HT-29 (cell line): Measurements from ENCODE around the gene UNC45B. TPM values are rescaled to one million over a fixed set of nuclear protein-coding genes. Genes with fewer than 3 reads are reported as not detected.
A peak's percentile ranks its signal among the peaks of the same experiment; 100 is the strongest.
"Not testable (repeated sequence)": the region's sequence is repeated elsewhere in the genome, so short reads cannot be mapped to it uniquely, and the experiment has no call there.

Experiments
- DNase-seq: peaks from one replicate; pipeline ENCODE4 v3.0.0-alpha.2; 2015; ENCODE audit warnings: low spot score
- total RNA-seq: library from RNA; depleted of rRNA; stranded (reverse); fragments of >200 nt; shearing (Covaris generic); gene quantifications from 2 replicates; pipeline ENCODE4 v1.2.3, GENCODE V29; 2014

Gene UNC45B
- total RNA-seq, 1 experiment from 2014 or later, result not detected

DNA sequence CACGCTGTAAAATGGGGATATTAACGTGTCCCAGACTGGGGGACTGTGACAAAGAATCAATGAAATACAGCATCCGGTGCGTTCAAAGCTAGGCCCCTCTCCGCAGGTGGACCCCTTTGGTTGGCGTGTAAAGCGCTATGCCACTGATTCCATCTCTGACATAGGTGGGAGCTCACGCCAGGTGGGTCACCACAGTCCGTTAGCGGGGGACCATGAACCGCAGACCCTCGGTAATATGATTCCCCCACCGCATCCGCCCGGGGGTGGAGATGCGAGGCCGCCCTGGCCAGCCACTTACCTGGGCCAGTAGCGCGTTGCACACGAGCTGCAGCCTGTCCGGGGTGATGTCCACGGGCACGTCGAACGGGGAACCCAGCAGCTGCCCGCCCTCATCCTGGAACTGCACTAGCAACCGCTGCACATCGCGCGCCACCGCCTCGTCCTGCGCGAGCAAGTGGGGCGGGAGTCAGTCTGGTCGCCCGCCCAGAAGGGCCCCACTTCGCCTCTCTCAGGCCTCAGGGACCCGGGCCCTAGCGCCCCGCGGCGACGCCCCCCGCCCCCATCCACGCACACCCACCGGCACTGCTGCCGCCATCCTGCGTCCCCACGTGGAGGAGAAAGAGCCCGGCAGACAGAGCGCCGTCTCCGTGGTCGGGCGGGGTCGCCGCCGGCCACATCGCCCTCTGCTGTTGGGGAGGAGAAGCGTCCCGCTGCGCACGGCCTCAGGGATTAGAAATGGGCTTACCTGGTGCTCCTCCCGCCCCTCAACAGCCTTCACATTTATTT lies 5.7 kb upstream of the UNC45B start, which contains the start of gene NLE1:
NLE1 (minus strand) TSS at position 623 of the 786 bp plus-strand sequence; CDS start at position 595, 28 bp downstream.
- DNase-seq, result peak; percentile 89

DNA sequence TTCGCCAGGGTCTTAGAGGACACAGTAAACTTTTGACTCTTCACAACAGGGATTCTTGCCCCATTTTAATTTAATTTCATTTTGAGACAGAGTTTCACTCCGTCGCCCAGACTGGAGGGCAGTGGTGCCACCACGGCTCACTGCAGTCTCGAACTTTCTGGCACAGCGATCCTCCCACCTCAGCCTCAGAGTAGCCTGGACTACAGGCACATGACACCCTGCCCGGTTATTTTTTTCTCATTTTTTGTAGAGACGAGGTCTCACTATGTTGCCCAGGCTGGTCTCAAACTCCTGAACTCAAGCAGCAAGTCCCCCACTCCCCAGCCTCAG lies 5.2 kb upstream of the UNC45B start:
- no peak for DNase-seq

DNA sequence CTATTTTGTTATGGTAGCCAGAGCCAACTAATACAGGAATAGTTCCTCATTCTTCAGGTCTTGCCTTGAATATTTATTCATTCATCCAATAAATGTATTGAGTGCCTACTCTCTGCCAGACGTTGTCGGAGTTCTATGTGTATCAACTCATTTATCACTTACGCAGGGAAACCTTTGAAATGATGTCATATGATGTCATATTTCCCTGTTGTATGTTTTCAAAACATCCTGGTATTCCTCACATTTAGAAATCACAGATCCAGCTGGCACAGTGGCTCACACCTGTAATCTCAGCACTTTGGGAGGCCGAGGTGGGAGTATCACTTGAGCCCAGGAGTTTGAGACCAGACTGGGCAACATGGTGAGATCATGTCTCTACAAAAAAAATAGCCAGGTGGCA lies 2.8 kb upstream of the UNC45B start:
- DNase-seq, result no peak

DNA sequence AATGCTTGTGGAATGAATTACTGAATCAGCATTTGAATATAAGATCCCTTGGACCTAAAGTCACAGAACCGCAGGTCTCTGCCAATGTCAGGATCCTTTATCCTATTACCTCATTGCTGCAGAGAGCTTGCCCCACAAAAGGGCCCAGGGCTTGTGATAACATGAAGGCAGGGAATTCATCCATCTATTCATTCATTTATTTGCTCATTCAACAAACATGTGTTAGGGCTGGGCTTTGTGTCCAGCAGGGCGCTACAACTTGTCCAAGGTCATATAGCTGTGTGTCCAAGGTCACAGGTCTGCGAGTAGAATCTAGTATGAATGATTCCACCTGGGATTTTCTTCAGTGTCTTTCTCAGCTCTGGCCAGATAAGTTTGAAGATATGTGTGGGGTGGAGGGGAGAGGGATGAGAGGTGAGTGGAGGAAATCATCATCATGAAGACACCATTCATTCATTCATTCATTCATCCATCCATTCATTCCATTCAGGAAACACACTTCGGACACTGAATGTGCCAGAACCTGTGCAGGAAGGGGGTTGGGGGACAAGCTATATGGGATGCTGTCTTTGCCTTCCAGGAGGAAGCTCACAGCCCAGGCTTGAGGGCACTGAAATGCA lies 1.3 kb upstream of the UNC45B start:
- no peak for DNase-seq

DNA sequence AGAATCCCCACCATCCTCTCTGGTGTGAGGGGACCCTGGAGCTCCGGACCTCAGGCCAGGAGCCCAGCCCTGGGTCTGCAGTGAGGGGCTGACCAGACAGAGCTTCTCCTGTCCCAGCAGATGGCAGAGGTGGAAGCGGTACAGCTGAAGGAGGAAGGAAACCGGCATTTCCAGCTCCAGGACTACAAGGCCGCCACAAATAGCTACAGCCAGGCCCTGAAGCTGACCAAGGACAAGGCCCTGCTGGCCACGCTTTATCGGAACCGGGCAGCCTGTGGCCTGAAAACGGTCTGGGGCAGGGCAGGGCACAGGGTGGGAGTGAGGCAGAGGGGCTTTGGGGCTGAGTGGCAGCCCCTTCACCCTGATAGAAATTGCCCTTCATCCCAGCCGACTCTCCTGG lies 527 bp downstream of the UNC45B start:
- no peak for DNase-seq

DNA sequence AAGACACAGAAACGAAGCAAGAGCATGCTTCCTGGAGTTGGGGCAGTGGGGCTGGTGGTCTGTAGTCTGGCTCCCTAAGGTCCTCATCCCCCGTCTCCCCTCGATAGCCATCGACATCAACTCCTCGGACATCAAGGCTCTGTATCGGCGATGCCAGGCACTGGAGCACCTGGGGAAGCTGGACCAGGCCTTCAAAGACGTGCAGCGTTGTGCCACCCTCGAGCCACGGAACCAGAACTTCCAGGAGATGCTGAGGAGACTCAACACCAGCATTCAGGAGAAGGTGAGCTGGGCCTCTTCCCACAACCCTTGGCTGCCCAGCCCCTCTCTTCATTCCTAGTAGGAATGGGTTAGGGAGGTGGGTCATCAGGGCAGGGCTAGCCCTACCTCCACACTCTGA lies 2.3 kb downstream of the UNC45B start:
- no peak for DNase-seq

DNA sequence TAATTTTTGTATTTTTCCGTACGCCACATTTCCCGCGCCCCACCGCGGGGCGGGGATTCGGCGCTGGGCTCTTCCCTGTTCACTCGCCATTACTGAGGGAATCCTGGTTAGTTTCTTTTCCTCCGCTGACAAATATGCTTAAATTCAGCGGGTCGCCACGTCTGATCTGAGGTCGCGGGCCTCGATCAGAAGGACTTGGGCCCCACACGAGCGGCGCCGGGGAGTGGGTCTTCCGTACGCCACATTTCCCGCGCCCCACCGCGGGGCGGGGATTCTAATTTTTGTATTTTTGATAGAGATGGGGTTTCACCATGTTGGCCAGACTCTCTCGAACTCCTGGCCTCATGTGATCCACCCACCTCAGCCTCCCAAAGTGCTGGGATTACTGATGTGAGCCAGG lies 3.5 kb downstream of the UNC45B start:
- DNase-seq, result not testable (repeated sequence)

DNA sequence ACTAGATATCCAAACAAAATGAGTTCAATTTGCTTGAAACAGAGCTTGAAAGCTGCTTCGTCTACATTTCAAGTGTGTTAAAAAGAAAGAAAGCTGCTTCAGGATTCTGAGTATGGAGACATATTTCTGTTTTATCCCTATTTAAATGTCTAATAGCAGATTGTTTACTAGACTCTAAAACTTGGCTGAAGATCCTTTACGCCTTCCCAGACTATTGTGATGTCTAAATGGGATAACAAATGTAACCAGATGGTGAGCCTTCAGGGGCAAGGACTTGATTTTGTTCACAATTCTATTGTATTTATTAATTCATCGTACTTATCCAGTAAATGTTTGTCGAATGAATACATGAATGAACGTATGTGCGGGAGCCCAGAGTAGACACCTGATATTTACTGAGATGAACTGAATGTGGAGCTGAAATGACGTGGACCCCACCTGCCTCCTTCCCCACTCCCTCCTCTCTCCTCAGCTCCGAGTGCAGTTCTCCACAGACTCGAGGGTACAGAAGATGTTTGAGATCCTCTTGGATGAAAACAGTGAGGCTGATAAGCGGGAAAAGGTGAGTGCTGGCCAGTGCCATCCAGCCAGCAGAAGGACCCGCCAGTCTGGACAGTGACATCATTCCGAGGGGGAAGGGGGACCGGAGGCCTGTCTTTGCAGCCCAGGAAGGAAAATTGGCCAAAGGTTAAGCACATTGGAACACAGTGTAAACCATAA lies 5.0 kb downstream of the UNC45B start:
- no peak for DNase-seq

DNA sequence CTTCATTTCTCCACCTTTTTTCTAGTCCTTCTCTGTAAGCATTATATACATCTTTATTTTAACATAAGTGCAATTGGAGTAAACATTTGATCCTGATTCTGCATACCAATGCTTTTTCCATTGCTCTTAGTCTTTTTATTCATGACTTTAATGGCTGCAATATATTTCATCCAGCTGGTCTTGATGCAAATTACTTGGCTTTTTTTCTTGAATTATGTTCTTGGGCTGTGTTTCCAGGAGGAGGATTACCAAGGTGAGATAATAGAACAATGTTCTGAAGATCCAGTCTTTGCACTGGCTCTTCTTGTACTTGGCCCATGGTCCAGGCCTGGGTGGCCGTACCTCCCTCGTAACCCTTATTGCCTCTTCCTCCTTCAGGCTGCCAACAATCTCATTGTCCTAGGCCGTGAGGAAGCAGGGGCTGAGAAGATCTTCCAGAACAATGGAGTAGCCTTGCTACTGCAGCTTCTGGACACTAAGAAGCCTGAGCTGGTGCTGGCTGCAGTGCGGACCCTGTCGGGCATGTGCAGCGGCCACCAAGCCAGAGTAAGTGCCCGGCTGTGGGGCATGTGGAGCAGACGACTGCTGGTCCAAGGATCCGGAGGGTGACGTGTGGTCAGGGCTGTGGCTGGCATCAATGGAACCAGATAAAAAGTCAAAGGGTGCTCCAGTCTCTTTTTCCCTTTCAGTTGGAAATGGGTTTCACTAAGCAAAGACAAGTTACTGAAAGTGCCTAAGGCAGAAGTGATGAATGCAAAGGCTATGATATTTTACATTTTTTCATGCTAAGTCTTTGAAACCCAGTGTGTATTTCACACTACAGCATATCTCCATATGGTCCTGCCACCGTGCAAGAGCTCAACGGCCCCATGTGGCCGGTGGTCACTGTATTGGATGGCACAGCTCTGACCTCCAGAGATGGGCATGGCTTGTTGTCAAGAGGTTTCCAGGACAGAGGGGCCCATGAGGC lies 6.9 kb downstream of the UNC45B start:
- DNase-seq, result no peak

DNA sequence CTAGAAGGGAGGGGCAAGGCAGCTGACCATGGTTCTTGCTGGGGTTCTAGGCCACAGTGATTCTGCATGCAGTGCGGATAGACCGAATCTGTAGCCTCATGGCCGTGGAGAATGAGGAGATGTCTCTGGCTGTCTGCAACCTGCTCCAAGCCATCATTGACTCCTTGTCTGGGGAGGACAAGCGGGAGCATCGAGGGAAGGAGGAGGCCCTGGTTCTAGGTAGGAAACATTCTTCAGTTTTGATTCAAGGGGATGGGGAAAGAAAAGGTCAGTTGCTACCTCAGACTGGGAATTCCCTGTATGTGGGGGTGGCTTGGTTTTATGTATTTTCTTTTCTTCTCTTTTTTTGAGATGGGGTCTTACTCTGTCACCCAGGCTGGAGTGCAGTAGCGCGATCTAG lies 7.6 kb downstream of the UNC45B start:
- DNase-seq, result no peak

DNA sequence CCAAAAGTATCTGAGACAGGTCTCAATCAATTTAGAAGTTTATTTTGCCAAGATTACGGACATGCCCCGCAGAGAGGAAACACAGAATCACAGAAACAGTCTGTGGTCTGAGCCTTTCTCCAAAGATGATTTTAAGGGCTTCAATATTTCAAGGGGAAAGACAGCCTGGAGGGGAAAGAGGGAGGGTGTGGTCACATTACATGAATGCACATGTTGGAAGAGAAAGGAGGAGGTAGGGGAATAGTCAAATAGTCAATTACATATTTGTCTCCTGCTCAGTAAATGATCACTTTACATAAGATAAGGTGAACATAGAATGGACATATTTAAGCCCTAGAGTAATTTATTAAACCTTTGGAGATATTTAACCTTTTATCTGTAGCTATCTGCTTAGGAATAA lies 12.3 kb downstream of the UNC45B start:
- DNase-seq, result no peak

DNA sequence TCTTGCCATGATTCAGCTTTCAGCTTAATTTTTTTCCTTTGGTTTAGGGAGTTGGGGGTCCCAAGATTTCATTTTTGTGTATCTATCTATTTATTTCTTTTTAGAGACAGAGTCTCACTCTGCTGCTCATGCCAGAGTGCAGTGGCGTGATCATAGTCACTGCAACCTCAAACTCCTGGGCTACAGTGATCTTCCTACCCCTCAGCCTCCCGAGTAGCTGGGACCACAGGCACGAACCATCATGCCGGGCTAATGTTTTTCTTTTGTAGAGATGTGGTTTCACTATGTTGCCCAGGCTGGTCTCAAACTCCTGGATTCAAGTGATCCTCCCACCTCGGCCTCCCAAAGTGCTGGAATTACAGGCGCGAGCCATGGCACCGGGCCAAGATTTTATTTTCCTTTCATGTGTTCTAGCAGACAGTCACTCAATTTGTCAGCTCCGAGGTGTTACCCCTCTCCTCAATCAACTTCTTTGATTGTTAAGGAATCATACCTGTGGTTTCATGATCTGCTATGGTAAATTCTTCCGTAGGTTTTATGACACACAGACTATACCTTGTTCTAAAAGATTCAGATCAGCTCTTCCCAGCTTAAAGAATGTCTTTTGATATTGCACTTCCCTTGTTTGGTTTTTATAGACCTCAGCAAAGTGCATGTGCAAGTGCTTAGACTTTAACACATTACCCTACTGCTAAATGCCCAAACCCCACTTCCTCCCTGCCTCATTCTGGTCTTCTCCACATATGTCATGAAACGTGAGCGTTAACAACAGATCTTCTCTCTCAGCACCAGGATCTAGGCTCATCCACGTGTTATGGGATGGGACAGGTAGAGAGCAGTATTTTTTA lies 13.0 kb downstream of the UNC45B start:
- DNase-seq, result no peak

DNA sequence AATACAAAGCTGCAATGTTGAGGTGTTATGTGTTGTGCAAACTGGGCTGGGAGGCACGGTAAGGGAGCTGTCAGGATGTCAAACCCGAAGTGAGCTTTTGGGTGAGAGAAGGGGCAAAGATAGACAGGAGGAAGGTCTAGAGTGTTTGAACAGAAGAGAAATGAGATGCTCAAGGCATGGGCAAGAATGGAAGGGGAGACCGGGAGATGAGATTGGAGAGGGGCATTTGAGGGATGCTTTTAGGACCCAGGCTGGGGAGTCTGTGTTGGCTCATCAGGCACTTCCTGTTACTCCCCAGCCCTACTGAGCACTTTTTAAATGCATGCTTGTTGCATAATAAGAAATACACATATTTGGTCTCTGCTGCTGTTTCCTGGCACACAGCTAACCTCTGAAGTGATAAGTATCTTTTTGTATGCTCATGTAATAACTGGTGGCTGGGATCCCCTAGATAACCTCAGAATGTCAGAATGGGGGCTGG lies 13.7 kb downstream of the UNC45B start:
- no peak for DNase-seq

DNA sequence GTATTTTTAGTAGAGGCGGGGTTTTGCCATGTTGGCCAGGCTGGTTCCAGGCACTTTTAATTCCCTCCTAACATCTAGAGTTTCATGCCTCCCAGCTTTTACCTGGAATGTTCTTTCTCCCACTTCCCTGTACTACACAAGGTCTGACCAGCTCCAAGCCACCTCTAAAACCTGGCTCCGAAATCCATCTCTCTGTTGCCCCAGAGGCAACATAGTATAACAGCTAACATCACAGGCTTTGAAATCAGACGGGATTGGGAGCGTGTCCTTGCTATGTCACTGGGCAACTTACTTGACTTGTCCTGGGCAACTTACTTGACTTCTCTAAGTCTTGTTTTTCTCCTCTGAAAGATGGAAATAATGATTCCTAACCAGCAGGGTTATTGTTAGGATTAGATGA lies 15.1 kb downstream of the UNC45B start:
- DNase-seq, result no peak

DNA sequence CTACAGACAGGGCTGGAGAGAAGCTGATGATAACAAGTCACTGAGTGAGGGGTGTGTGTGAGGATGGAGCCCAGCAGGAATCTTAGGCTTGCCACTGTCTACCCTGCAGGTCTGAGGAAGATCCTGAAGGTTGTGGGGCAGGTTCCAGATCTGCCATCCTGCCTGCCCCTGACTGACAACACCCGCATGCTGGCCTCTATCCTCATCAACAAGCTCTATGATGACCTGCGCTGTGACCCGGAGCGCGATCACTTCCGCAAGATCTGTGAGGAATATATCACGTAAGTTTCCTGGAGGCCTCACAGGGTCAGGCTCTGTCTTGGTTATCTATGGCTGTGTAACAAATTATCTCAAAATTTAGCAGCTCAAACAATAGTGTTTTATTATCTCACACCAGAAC lies 16.3 kb downstream of the UNC45B start:
- DNase-seq, result no peak

DNA sequence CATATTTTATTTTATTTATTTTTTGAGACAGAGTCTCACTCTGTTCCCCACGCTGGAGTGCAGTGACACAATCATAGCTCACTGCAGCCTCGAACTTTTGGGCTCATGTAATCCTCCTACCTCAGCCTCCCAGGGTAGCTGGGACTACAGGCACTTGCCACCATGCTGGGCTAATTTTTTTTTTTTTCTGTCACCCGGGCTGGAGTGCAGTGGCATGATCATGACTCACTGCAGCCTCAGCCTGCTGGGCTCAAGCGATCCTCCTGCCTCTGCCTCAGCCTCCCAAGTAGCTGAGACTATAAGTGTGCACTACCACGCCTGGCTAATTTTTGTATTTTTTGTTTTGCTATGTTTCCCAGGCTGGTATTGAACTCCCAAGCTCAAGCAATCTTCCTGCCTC lies 17.1 kb downstream of the UNC45B start:
- no peak for DNase-seq

DNA sequence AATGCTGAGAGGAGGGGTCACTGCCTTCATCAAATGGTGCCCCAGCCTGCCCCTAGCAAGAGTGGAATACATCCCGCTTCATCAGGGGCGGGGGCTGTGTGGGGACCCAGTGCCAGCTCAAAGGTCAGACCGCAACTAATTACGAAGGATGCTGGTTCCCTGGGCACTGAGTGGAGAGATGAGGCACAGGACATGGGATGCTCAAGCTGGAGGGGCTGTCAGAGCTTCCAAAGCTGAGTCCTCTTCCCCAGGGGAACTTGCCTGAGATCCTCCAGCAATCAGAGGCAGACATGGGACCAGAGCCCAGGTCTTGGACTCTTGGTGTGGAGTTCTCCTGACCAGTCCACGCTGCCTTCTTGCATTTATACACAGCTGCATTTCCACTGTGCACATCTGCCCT lies 18.9 kb downstream of the UNC45B start:
- no peak for DNase-seq

DNA sequence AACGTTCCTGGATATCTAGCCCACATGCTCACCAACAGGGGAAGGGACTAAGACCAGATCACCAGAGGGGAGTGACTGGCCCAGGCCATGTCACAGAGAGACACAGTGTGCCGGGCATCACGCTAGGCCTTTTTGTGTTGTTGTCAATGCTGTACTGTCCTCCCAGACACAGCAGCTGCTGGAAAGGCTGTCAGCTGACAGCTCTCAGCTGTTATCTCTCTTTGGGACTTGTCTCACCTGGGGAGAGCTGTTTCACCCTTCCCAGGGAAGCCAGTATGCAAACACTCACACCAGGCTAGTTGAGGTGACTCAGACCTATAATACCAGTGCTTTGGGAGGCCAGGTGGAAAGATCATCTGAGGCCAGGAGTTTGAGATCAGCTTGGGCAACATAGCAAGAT lies 19.4 kb downstream of the UNC45B start:
- DNase-seq, result no peak

DNA sequence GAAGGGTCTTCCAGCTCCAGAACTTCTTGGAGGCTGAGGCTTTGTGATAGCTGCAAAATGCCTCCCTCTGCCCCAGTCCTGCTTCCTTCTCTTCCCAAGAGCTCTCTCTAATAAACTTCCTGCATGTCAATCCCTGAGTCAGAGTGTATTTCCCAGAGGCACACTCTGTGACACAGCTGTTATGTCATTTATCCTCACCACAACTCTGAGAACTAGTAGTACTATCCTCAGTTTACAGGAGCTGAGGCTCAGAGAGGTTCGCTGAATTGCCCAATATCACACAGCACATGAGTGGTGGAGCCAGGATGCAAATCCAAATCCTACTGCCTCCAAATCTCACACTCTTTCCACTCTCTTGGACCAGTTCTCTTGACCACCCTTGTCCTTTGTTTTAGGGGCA lies 20.0 kb downstream of the UNC45B start:
- DNase-seq, result no peak

DNA sequence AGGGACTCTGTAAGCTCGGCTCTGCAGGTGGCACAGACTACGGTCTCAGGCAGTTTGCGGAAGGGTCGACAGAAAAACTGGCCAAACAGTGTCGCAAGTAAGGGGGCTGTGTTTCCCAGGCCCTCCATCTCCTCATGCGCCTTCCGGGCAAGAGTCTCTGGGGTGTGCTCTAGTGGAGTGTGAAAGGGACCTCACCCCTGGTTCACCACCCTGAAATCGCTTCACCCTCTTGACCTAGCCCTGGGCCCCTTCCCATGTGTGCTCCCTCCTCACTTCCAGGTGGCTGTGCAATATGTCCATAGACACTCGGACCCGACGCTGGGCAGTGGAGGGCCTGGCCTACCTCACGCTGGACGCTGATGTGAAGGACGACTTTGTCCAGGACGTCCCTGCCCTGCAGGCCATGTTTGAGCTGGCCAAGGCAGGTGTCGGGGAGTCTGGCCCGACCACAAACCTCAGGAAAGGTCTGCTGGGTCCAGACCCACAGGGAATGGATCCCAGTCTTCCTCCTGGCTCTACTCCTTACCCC lies 22.3 kb downstream of the UNC45B start:
- no peak for DNase-seq
